GM19238 (cell line): ENCODE measurements around the gene FSTL4.

Experiments
- DNase-seq: peaks from one replicate; pipeline ENCODE4 v3.0.0; 2011; ENCODE audit warnings: low spot score; ENCODE audit not compliant: insufficient read length

Gene FSTL4

DNA sequence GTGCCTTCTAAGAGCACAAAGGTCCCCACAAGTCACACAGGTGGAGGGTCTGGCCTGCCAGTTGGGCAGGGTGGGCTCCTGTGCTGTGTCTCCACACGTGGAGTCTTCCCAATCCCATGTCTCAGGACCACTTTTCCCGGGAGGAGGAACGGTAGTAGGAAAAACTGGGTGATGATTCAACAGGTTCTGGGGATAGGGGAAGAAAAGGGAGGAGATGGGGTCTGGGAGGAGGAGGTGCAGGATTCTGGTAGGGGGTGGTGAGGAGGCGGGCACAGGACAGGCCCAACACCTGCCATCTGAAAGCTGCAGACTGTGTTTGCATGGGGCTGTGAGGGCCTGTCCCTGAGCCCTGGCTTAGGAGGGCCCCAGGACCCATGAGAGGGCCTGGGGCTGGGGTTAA lies 345.4 kb downstream of the FSTL4 start:
- DNase-seq = no peak

DNA sequence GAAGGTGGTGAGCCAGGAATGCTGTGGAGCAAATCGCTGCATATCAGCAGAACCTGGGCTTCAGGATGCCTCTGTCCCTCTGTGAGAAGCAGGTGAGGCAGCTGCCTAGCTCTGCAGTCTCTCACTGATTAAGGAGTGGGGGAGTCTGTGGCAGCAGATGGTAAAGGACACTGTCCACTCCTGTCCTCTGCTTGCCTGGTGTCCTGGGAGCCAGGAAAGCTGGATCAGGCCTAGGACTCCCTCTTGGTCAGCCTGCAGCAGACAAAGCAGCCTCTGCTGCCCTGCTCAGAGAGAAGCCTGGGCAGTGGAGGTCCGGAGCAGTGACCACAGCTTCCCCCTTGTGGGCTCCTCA lies 345.8 kb downstream of the FSTL4 start:
- no peak for DNase-seq

DNA sequence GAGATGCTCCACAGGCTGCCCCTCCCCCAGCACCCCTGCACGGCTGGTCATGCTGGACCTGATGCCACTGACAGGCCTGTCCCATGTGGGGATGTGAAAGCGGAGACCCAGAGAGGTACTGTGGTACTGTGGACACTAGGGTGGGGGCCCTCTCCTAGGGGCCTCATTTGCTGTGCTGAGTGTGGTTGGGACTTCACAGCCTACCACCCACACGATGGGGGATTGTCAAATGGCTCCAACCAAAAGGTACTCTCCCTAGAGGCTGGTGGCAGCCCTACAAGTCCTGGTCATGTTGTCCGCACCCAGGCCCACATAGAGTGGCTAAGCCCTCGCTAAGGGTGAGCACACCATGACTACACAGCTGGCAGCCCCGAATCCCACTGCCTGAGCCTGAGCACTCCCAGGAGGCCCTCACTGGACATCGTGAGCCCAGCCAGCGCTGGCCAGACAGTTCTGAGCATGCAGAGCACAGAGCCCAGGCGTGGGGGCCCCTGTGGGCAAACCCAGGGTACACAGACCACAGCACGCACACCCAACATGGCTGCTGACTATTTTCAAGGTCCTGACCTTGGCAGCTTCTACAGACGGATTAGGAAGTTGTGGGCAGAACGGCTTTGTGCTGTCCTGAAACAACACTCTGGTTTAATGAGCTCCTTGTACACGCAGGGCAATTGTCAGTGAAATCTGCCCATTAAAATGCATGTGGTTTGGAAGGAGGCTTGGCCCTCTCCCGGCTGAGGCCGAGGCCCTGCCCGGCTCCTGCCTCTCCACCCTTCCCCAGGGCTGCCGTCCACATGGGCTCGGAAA lies 346.4 kb downstream of the FSTL4 start:
- DNase-seq = no peak

DNA sequence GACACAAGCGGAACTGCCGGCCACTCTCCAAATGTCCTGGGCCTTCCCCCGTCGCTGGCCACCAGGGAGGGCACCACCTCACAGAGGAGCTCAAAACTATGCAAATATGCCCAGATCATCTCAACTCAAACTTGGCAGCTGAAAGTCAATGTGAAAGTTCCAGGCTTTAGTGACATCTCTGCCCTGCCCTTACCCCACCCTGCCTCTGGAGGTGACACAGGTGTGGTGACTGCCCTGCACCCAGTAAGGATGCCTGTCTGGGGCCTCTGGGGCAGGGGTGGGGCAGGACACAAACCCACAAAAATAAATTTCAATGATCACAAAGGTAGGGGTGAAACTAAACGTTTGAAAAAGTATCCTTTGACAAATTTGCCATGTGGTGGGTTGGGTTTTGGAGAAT lies 347.1 kb downstream of the FSTL4 start:
- DNase-seq = no peak

DNA sequence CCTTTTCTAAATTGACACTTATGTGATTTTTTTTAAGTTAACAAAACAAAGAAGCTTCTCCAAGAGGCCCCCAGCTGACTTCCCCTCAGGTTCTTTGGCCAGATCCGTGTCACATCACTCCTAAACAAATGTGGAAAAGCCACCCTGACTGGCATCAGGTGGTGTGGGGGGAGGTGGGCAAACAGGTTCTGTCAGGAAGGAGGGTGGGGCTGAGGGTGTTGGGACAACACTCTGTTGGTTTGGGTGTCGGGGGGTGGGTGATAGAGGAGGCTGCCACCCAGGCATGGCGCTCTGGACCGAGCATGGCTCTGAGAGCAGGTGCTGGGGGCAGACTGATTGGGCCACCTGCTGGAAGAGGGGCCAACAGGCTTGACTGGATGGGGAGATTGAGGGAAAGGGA lies 349.7 kb downstream of the FSTL4 start:
- no peak for DNase-seq

DNA sequence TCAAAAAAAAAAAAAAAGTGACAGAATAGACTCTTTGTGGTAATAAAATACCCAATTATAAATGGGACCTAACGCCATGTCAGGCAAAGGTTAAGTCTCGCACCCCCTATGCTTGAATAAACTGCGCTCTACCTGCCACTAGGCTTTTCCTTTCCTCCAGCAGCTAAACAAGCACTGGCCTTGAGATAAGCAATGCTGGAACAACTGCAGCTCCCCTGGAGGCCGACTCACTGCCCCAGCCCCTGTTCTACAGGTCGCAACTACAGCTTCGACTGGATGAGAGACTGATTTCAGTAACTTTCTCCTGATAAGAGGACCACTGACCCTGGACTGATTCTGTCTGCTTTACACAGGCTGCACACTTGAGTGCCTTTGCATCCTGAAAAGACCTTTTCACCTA lies 350.3 kb downstream of the FSTL4 start:
- no peak for DNase-seq

DNA sequence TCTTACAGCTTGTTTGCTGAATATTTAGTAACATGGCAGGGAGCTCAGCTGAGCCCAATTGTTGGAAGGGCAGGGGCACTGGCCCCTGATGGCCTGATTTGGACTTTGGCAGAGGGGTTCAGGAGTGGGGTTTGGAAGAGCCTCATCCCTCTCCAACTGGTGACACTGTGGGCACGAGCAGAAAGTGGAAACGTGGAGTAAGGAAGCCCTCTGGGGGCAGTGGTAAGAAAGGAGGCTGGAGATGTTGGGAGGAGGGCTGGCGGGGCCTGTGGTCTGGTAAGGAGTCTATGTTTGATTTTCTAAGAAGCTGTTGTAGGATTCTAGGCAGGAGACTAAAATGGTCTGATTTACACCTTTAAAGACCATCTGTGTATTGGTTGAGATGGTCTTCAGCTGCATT lies 351.6 kb downstream of the FSTL4 start:
- DNase-seq = no peak

DNA sequence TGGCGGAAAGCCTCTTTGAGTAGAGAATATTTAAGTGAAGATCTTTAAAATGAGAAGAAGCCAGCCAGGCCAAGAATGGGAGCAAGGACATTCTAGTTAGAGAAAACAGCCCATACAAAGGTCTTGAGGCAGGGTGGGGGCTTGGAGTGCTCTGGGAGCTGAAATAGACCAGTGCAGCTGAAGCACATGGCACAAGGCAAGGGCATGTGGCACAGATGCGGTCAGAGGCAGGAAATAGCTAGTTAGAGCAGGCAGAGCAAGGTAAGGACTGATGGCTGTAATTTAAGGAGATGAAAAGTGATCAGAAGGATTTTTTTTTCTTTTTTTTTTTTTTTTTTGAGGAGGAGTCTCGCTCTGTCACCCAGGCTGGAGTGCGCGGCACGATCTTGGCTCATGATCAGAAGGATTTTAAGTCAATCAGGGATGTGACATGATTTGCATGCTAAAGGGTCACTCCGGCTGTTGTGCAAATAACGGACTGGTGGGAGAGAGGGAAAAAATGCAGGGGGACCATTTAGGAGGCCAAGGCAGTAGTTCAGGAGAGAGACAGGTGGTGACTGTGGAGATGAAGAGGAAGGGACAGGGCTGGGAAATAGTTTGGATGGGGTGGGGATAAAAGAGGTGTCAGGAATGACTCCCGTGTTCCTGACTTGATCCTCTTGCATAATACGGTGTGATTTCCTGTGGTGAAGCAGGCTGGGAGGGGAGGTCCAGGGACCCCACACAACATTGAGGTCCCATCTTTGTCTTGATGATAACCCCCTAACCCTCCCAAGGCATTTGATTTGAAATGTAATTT lies 352.9 kb downstream of the FSTL4 start:
- no peak for DNase-seq

DNA sequence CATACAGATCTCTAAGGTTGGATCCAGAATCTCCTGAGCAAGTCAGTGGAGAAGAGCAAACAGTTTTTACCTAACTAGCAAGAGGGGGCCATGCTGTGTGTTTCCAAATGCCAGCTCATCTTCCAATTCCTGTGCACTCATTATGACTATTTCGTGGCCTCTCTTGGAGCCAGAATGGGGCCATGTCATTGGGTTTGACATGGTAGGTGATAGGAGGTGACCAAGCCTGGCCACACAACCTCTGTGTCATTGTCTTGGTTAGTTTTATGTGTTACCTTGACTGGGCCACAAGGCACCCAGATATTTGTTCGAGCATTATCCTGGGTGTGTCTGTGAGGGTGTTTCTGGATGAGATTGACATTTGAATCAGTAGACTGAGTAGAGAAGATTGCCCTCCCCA lies 354.4 kb downstream of the FSTL4 start:
- no peak for DNase-seq

DNA sequence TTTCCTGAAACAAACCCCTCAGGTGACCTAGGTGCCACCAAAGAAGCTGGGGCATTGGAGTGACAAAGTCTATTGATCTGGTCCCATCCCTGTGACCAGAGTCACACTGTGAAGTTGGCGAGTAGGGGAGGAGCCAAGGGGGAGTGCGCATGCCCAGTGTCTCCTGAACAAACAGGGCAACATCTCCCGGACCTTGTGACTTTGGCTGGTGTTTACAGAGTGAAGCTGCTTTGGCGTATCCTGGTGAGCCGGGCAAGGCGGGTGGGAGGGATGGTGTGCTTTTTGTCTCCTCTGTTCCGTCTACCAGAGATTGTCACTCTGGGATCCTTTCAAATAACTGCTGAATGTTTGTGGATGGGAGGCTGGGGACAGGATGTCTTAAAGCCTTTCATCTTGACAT lies 356.1 kb downstream of the FSTL4 start:
- DNase-seq = no peak

DNA sequence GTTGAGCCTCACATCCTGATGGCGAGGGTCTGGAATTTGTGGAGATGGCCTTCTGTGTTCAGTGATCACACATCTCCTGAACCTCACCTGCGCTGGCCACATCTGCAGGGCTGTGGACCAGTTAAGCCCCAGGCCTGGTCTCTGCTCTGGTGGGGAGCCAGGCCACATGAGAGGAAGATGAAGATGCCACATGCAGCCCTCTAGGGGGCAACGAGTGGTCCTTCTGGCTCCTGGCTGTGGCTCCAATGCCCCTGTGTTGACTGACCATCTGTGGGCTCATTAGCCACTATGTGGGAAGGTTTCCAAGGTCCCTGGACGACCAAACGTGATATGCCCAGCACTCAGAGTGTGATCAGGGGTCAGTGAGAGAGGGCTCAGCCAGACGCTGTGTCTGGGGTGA lies 357.5 kb downstream of the FSTL4 start:
- DNase-seq = no peak

DNA sequence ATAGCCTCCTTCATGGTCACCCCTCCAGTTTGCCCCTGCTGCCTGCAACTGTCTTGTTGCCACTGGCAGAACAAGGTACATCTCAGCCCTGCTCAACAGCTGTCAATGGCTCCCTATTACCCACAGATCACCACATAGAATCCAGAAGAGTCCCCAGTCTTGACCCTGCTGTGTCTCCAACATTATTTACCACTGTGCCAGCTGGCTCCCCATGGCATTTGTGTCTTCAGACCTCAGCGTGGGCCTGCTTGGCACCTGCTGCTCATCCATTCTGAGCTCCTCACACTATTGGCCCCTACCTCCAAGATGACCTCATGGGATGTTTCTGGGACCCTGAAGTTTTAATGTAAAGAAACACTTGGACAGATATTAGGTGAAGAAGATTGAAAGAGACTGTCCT lies 358.7 kb downstream of the FSTL4 start:
- no peak for DNase-seq

DNA sequence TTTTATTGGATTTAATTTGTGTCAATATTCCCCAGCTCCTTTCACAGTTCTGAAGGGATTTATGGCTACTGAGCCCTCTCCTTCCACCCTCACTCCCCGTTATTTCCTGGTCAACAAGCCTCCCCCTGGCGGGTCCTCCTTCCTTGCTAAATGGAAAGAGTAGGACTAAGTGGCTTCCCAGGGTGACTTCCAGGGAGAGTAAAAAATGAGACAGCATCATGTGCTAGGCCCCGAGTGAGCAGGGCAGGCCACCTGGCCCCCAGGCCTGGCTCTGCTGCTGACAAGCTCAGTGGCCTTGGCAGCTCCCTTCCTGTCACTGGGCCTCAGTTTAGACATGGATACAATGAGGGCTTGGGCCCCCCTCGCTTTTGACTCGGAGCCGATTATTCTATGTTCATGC lies 359.3 kb downstream of the FSTL4 start:
- DNase-seq = no peak

DNA sequence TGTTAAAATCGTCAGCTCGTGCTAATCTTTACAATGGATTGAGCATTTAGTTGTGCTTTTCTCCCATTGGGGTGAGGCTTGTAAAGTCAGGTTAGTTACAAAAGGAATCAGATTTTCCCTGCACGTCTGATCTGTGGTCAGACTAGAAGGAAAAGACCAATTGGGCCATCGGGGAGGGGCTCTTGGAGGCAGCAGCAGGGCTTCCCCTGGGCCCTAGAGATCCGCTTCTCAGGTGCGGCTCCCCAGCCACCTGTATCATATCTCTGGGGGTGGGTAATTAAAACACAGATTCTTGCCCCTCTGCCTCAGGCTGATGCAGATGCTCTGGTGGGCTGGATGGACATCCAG lies 360.2 kb downstream of the FSTL4 start:
- no peak for DNase-seq

DNA sequence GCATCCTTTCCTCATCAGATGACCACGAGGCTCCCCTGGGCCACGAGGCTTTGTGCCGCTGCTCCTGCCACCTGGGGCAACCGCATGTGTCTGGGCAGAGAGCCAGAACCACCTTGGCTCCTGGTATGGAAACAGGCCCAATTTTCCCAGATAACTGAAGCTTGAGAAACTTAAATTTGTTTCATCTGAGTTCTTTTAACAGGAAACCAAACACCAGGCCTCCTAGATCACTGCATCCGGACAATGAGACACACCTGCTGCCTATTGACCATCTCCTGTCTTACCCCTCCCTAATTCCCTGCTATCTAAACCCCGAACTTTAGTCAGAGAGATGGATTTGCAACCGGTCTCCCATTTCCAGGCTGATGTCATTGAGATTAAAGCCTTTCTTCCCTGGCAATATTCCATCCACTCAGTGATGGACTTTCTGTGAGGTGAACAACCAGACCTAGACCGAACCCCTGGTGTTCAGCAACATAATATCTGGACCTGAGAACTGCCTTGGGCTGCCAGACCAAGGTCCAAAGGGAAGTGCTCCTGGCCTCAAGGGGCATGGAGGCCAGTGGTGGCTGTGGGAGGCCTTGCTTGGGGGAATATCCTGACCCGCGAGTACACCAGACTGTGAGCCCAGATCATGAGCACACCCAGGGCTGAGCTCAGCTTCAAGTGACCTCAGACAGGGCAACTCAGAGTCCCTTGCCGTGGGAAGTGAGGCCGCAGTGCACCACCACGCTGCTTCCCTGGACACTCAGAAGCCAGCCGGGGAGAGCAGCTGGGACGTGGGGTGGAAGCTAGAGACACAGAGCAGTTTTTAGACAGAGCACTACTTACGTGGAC lies 360.8 kb downstream of the FSTL4 start:
- DNase-seq = no peak

DNA sequence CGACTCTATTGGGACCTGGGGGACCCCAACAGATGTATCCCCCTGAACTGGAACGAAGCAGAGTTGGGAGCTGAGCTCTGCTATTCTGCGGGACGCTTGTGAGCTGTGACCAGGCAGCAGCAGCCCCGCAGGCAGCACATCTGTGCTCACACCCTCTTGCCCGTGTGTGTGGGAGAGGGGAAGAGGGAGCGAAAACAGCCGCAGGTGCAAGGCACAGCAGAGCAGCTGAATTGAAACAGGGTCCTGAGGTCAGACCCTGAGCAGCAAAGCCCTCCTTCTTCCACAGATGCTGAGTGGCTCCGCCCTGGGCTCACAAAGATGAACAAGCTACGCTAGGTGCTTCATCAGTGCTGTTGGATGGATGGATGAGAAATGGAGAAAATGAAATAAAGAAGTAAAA lies 361.8 kb downstream of the FSTL4 start:
- DNase-seq = no peak

DNA sequence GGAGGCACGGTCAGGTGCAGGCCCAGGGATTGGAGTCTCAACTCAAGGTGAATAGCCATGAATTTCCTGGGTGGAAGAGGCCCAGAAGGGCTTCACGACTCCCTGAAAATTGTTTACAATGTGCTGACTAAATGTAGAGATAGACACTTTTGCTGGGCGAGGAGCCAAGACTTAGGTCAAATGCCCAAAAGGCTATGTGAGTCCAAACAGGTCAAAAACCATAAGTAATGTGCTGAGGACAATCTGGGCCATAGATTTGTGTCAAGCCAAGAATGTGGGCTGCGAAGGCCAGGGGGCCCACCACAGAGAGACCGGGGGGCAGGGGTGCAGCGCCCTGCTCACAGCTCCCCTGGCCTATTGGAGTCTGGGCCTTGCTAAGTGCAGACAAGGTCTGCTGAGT lies 362.7 kb downstream of the FSTL4 start:
- no peak for DNase-seq

DNA sequence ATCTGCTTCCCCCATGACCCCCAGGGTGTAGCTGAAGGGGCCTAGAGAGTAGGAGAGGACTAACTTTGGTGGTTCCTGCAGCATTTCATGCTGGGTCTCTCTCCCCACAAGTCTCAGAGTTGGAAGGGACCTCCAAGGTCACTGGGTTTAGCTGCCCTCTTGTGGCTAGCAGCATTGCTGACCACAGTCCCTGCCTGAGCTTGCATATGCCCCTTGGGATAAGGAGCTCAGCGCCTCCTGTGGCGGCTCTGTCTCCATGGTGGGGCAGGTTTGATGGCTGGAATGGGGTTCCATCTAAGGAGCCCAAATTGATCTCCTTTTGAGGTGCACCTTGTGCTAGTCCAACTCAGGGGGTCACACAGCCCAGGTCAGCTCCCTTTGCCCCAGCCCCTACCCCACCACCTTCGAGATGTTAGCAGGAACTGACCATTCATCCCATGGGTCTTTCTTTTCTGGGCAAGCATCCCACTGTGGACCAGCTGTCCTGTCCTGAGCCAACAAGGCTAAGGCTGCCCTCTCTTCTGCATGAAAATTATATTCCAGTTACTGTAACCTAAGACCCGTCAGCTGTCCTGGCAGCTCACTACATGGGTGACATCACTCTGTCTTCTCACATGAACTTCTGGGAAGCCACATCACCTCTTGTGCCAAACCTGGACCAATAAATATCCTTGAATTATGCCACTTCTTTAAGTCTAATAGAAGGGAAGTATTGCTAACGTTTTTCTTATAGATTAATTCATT lies 364.3 kb downstream of the FSTL4 start:
- no peak for DNase-seq

DNA sequence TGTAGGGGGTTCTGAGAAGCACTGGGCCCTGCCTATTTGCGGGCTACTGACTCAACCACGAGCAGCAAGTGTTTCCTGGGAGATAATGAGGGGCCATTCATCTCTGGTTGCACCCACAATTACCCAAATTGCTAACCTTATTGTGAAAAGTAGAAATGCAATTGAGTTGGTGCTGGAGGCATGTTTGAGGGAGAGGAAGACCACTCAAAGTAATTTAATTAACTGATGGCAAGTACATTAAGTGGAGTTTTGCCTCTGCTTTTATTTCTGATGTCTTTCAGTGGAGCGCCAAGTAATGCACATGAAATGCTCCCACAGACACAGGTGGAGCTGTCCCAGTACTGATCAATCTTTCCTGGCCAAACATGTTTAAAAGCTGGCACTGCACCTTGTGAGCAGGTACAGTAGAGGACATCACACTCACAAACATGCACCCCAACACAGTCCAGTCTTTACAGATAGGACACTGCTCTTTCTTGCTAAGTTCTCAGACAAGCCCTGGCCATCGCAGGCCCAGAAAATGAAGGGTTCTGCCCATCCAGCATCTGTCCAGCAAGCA lies 365.1 kb downstream of the FSTL4 start:
- DNase-seq = no peak

DNA sequence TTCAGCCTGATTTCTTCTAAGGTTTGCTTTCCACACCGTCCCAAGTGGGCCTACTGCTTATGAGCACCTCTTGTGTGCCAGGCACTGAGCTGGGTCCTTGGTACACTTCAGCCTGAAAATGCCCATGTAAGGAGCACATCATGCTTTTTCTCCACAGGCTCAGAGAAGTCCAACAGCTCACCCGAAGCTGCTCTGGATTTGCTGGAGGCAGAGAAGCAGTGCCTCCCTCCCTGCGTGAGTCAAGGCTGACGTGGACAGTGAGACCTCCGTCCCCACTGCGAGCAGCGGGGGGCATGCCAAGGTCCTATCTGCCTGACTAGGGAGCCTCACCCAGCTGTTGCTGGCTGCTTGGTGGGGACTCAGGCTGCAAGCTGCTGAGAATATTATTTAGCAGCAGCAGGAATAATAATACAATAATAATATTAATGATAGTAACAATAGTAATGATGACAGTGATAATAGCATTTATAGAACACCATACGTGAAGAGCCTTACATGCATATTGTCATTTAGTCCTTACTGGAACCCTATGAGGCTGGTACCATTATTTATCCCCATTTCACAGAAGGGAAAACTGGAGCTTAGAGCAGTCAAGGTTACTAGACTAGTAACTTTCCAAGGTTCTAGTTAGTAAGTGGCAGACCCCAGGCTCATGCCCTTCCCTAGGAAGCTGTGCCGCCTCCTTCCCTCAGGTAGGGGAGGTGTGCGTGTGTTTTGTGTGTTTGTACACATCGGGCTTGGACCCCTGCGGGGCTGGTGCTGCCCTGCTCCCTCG lies 365.8 kb downstream of the FSTL4 start:
- no peak for DNase-seq

DNA sequence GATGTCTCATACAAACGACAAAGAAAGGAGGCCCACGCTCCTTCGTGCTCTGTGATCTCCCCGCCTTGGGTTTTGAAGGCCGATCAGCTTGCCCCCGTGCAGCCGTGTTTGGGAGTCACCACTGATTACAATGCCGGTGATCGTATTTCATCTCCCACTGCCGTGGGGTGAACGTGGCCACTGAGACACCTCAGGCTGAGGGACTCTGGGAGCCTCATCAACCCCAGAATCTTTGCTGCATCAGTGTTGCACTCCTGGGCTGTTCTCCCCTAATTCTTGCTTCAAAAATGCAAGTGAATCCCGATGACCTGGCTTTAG lies 366.3 kb downstream of the FSTL4 start:
- DNase-seq = no peak
